Activated CD4-positive, alpha-beta memory T cell treated with anti-CD3 and anti-CD28 coated beads for 36 hours (primary cell): ENCODE data around the gene SNRNP200. TPM values are rescaled to one million over a fixed set of nuclear protein-coding genes. Genes with fewer than 3 reads are reported as not detected.
A peak's percentile ranks its signal among the peaks of the same experiment; 100 is the strongest.
"Not testable (repeated sequence)": the region's sequence is repeated elsewhere in the genome, so short reads cannot be mapped to it uniquely, and the experiment has no call there.

ENCODE experiments used
- CTCF ChIA-PET: fragments of 350-600 bp; sonication (Branson Sonifier 250); formaldehyde crosslinking; loops from one replicate; lab custom pipeline; 2021; ENCODE audit warnings: antibody characterized with exemption, inconsistent platforms; lab: Charles Lee
- POLR2A ChIA-PET: fragments of 350-600 bp; sonication (Branson Sonifier 250); formaldehyde crosslinking; loops from one replicate; lab custom pipeline; 2021; ENCODE audit warnings: antibody characterized with exemption; lab: Charles Lee
- DNase-seq: peaks from one replicate; pipeline ENCODE4 v3.0.0-alpha.2; 2020
- H3K27ac Mint-ChIP-seq: one replicate; pipeline ENCODE4 v1.8.0; 2021; ENCODE audit warnings: mixed read lengths
- H3K27me3 Mint-ChIP-seq: one replicate; pipeline ENCODE4 v1.8.0; 2021; ENCODE audit warnings: mixed read lengths
- H3K36me3 Mint-ChIP-seq: one replicate; pipeline ENCODE4 v1.8.0; 2021; ENCODE audit warnings: mixed read lengths
- H3K4me1 Mint-ChIP-seq: one replicate; pipeline ENCODE4 v1.8.0; 2021; ENCODE audit warnings: low read depth, mixed read lengths
- H3K4me3 Mint-ChIP-seq: one replicate; pipeline ENCODE4 v1.8.0; 2021; ENCODE audit warnings: mild to moderate bottlenecking, mixed read lengths
- H3K9me3 Mint-ChIP-seq: one replicate; pipeline ENCODE4 v1.8.0; 2021; ENCODE audit warnings: mixed read lengths
- intact Hi-C: fragments of 100-400 bp; cut with micrococcal nuclease; formaldehyde crosslinking; loops from one replicate; pipeline ENCODE4 v1.15.1; 2023
- total RNA-seq, 2 experiments: library from RNA; stranded (reverse); gene quantifications; one replicate each; pipeline ENCODE4 v1.2.3, GENCODE V29; 2021

SNRNP200 gene
- total RNA-seq, 2 experiments from 2014 or later, result 165 to 175 TPM

- Mint-ChIP-seq H3K4me3 (no peak overlapping the region), H3K36me3 (peaks cover 13% of the 10 kb centered on the region), H3K27me3 (no peaks in the 10 kb centered on the region), H3K9me3 (no peaks in the 10 kb centered on the region), H3K4me1 (peaks cover 69% of the 10 kb centered on the region), H3K27ac (no peak overlapping the region)
- ChIA-PET CTCF (interaction anchor here (1.1 to 2.4 kb wide), 6 partner anchors 53 to 269 kb away, joined by 3 to 9 read pairs (median 6); partner anchors contain the start of gene STARD7), POLR2A (interaction anchor here (2.1 kb wide), 1 partner anchor 53 kb away, joined by 9 read pairs; the partner anchor contains the start of gene STARD7)
- intact Hi-C loops, result no loop called here
- no peak for DNase-seq
Observed at GRCh38 chr2:96261328-96262003, 43.9 kb downstream of the SNRNP200 start.

- Mint-ChIP-seq H3K27ac (peak overlapping the region; percentile 49), H3K27me3 (no peaks in the 10 kb centered on the region), H3K36me3 (peaks cover 13% of the 10 kb centered on the region), H3K4me1 (peaks cover 67% of the 10 kb centered on the region), H3K4me3 (no peak overlapping the region), H3K9me3 (no peaks in the 10 kb centered on the region)
- ChIA-PET POLR2A (interaction anchor here (2.1 kb wide), 1 partner anchor 52 kb away, joined by 9 read pairs; the partner anchor contains the start of gene STARD7), CTCF (interaction anchor here (0.5 to 2.4 kb wide), 9 partner anchors 52 to 268 kb away, joined by 3 to 9 read pairs (median 4); partner anchors contain the start of genes ASTL and STARD7)
- DNase-seq, result peak; percentile 61
- intact Hi-C loops, result no loop called here
Observed at GRCh38 chr2:96260387-96261260, 44.7 kb downstream of the SNRNP200 start.

GRCh38 chr2:96259497-96259921 lies 45.8 kb downstream of the SNRNP200 start:
- ChIA-PET POLR2A (no interaction called here), CTCF (interaction anchor here (0.9 to 1.3 kb wide), 2 partner anchors 27 to 51 kb away, joined by 3 read pairs; partner anchors contain the start of gene STARD7)
- Mint-ChIP-seq H3K27me3 (no peaks in the 10 kb centered on the region), H3K4me1 (peaks cover 64% of the 10 kb centered on the region), H3K9me3 (no peaks in the 10 kb centered on the region), H3K27ac (peak overlapping the region; percentile 19), H3K36me3 (peaks cover 14% of the 10 kb centered on the region), H3K4me3 (no peak overlapping the region)
- intact Hi-C loops, result no loop called here
- no peak for DNase-seq

- POLR2A ChIA-PET, result no interaction called here
- Mint-ChIP-seq H3K9me3 (no peaks in the 10 kb centered on the region), H3K27ac (peak overlapping the region; percentile 45), H3K4me3 (no peak overlapping the region), H3K4me1 (peaks cover 53% of the 10 kb centered on the region), H3K36me3 (peaks cover 18% of the 10 kb centered on the region), H3K27me3 (no peaks in the 10 kb centered on the region)
- intact Hi-C loops, result no loop called here
- CTCF ChIA-PET, result no interaction called here
- no peak for DNase-seq
Observed at GRCh38 chr2:96258166-96259022, 47.0 kb downstream of the SNRNP200 start.

- DNase-seq, H3K4me3 Mint-ChIP-seq, intact Hi-C loops, H3K9me3 Mint-ChIP-seq, CTCF ChIA-PET, H3K27me3 Mint-ChIP-seq: not testable (repeated sequence)
- Mint-ChIP-seq H3K27ac (peak overlapping the region; percentile 12), H3K36me3 (peaks cover 19% of the 10 kb centered on the region), H3K4me1 (peaks cover 49% of the 10 kb centered on the region)
- POLR2A ChIA-PET, result interaction anchor here (0.8 to 0.9 kb wide), 2 partner anchors 49 to 83 kb away, joined by 3 read pairs; partner anchors contain the start of gene STARD7
Observed at GRCh38 chr2:96257744-96258143, 47.6 kb downstream of the SNRNP200 start.

GRCh38 chr2:96256611-96257113 lies 48.7 kb downstream of the SNRNP200 start:
- Mint-ChIP-seq H3K27me3 (no peaks in the 10 kb centered on the region), H3K4me1 (peaks cover 43% of the 10 kb centered on the region), H3K36me3 (peaks cover 25% of the 10 kb centered on the region), H3K27ac (peak overlapping the region; percentile 66), H3K9me3 (no peaks in the 10 kb centered on the region), H3K4me3 (no peak overlapping the region)
- CTCF ChIA-PET, result interaction anchor here (1.9 kb wide), 1 partner anchor 83 kb away, joined by 6 read pairs; no protein-coding TSS in a partner anchor
- POLR2A ChIA-PET, result interaction anchor here (0.6 to 0.9 kb wide), 3 partner anchors 15 to 82 kb away, joined by 3 read pairs; no protein-coding TSS in a partner anchor
- intact Hi-C loops, result no loop called here
- DNase-seq, result no peak

- peaks cover 26% of the 10 kb centered on the region for H3K36me3 Mint-ChIP-seq
- POLR2A ChIA-PET, result no interaction called here
- intact Hi-C loops, result no loop called here
Observed at GRCh38 chr2:96254571-96254970, 50.8 kb downstream of the SNRNP200 start.

GRCh38 chr2:96253006-96253405 lies 52.3 kb downstream of the SNRNP200 start:
- ChIA-PET CTCF (interaction anchor here (0.8 kb wide), 1 partner anchor 260 kb away, joined by 3 read pairs; no protein-coding TSS in a partner anchor), POLR2A (no interaction called here)
- intact Hi-C loops, result no loop called here
- Mint-ChIP-seq H3K27me3 (no peaks in the 10 kb centered on the region), H3K4me3 (no peak overlapping the region), H3K4me1 (peaks cover 15% of the 10 kb centered on the region), H3K9me3 (no peaks in the 10 kb centered on the region), H3K27ac (no peak overlapping the region), H3K36me3 (peaks cover 26% of the 10 kb centered on the region)
- DNase-seq, result no peak

More at GRCh38 chr2:96254571-96254970, 50.8 kb downstream of the SNRNP200 start:
- Mint-ChIP-seq H3K9me3 (no peaks in the 10 kb centered on the region), H3K4me3 (no peak overlapping the region), H3K27ac (no peak overlapping the region), H3K4me1 (peaks cover 28% of the 10 kb centered on the region), H3K27me3 (no peaks in the 10 kb centered on the region)
- no peak for DNase-seq
- CTCF ChIA-PET, result no interaction called here

GRCh38 chr2:96252526-96252925 lies 52.8 kb downstream of the SNRNP200 start:
- H3K4me3 Mint-ChIP-seq, result no peak overlapping the region
- POLR2A ChIA-PET, result interaction anchor here (1.2 kb wide), 1 partner anchor 12 kb away, joined by 3 read pairs; no protein-coding TSS in a partner anchor
- H3K27me3 Mint-ChIP-seq, result no peaks in the 10 kb centered on the region
- no peaks in the 10 kb centered on the region for H3K9me3 Mint-ChIP-seq
- CTCF ChIA-PET, result no interaction called here
- H3K27ac Mint-ChIP-seq, result peak overlapping the region; percentile 81
- H3K36me3 Mint-ChIP-seq, result peaks cover 26% of the 10 kb centered on the region
- DNase-seq, result no peak
- intact Hi-C loops, result no loop called here
- peaks cover 14% of the 10 kb centered on the region for H3K4me1 Mint-ChIP-seq

GRCh38 chr2:96251721-96252292 lies 53.5 kb downstream of the SNRNP200 start:
- Mint-ChIP-seq H3K36me3 (peaks cover 24% of the 10 kb centered on the region), H3K4me1 (peaks cover 14% of the 10 kb centered on the region), H3K27ac (peak overlapping the region; percentile 81), H3K9me3 (no peaks in the 10 kb centered on the region), H3K27me3 (no peaks in the 10 kb centered on the region), H3K4me3 (no peak overlapping the region)
- CTCF ChIA-PET, result no interaction called here
- DNase-seq, result peak; percentile 34
- POLR2A ChIA-PET, result interaction anchor here (1.2 kb wide), 1 partner anchor 11 kb away, joined by 3 read pairs; no protein-coding TSS in a partner anchor
- intact Hi-C loops, result no loop called here
